ENCODE measurements around the gene BAG1.

- TF ChIP-seq CTCF (IDR thresholded peaks at IDR 0.05; ENCODE audit: insufficient read depth, low read length, poor library complexity, severe bottlenecking) = no peak
- TF ChIP-seq EZH2phosphoT487 (conservative IDR thresholded peaks at IDR 0.05; ENCODE audit: low read length) = no peak
Measured at GRCh38 chr9:33249983-33250382, 14.5 kb downstream of the BAG1 start.

Data from SU-DHL-6 (cell line).